Loucy (cell line): Measurements from ENCODE around the gene AGMAT.
A peak's percentile ranks its signal among the peaks of the same experiment; 100 is the strongest.

Experiments used
- H2AFZ ChIP-seq: fragments of 200-600 bp; sonication (generic); 2 replicates; pipeline ENCODE4 v1.6.0; 2016; ENCODE audit warnings: antibody characterized with exemption, mild to moderate bottlenecking, low read length, moderate library complexity
- H3F3A ChIP-seq: fragments of 200-600 bp; 2 replicates; pipeline ENCODE4 v1.6.0; 2016; ENCODE audit warnings: antibody characterized with exemption, low read depth, mild to moderate bottlenecking
- H3K27me3 ChIP-seq: fragments of 200-600 bp; sonication (generic); 2 replicates; pipeline ENCODE4 v1.6.1; 2014; ENCODE audit warnings: low read length, mild to moderate bottlenecking; ENCODE audit not compliant: insufficient read depth, poor library complexity, severe bottlenecking
- H3K36me3 ChIP-seq: fragments of 200-600 bp; sonication (generic); 2 replicates; pipeline ENCODE4 v1.6.1; 2016; ENCODE audit warnings: low read length; ENCODE audit not compliant: insufficient read depth
- H3K4me1 ChIP-seq: fragments of 200-600 bp; sonication (generic); 2 replicates; pipeline ENCODE4 v1.5.1; 2014; ENCODE audit warnings: low read length, mild to moderate bottlenecking; ENCODE audit not compliant: insufficient read depth, poor library complexity, severe bottlenecking
- H3K4me2 ChIP-seq: fragments of 200-600 bp; sonication (generic); 2 replicates; pipeline ENCODE4 v1.6.0; 2014; ENCODE audit warnings: antibody characterized with exemption, low read length, low read depth, mild to moderate bottlenecking; ENCODE audit not compliant: poor library complexity, severe bottlenecking
- H3K4me3 ChIP-seq: fragments of 200-600 bp; sonication (generic); 2 replicates; pipeline ENCODE4 v1.5.1; 2014; ENCODE audit warnings: low read length, mild to moderate bottlenecking, mixed read lengths; ENCODE audit not compliant: poor library complexity, severe bottlenecking
- H3K79me2 ChIP-seq: fragments of 200-600 bp; sonication (generic); 2 replicates; pipeline ENCODE4 v1.6.1; 2014; ENCODE audit warnings: low read length; ENCODE audit not compliant: insufficient read depth
- H3K9ac ChIP-seq: fragments of 200-600 bp; sonication (generic); 2 replicates; pipeline ENCODE4 v1.6.0; 2014; ENCODE audit warnings: mild to moderate bottlenecking, low read depth, low read length, moderate library complexity; ENCODE audit not compliant: poor library complexity, severe bottlenecking
- H3K9me2 ChIP-seq: fragments of 200-600 bp; sonication (generic); replicated peaks from 2 replicates; pipeline ENCODE4 v1.6.1; 2016; ENCODE audit warnings: low read depth, low read length, mixed read lengths
- H3K9me3 ChIP-seq: fragments of 200-600 bp; sonication (generic); 2 replicates; pipeline ENCODE4 v1.6.1; 2014; ENCODE audit warnings: mild to moderate bottlenecking, antibody characterized with exemption, low read length, low read depth; ENCODE audit not compliant: insufficient read depth
- H4K20me1 ChIP-seq: fragments of 200-600 bp; sonication (generic); 2 replicates; pipeline ENCODE4 v1.6.0; 2014; ENCODE audit warnings: antibody characterized with exemption, low read length, mild to moderate bottlenecking; ENCODE audit not compliant: insufficient read depth, poor library complexity, severe bottlenecking
- EZH2phosphoT487 ChIP-seq: fragments of 200-600 bp; IDR thresholded peaks from 2 replicates; pipeline ENCODE4 v1.6.1; 2018; ENCODE audit warnings: antibody characterized with exemption, mild to moderate bottlenecking, moderate library complexity, borderline replicate concordance
- TF ChIP-seq, protein P1 (sequence below): fragments of 200-600 bp; sonication (generic); conservative IDR thresholded peaks from 2 replicates; pipeline ENCODE4 v1.5.1; 2014; ENCODE audit warnings: mild to moderate bottlenecking, antibody characterized with exemption, low read length

AGMAT gene

DNA sequence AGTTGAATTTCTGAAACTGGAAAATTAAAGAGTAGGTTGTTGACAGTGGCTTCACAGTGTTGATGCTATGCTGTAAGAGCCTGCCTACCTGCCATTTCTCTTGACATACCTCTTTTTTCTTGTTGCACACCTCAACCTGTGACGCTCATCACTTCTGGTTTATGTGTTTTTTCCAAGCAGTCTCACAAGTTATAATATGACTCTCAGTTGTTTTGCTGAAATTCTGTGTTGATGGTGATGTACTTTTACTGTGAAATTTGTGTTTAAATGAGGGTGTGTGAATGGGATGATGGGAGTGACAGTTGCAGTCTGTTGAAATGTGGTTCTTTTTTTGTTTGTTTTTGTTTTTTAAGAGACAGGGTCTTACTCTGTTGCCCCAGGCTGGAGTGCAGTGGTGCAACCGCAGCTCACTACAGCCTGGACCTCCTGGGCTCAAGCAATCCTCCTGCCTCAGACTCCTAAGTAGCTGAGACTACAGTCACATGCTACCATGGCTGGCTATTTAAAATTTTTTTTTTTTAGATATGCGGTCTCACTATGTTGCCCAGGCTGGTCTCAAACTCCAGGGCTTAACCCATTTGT is 39.4 kb upstream of the AGMAT start:
- no peak overlapping the region for H2AFZ ChIP-seq
- no peak overlapping the region for H3K4me3 ChIP-seq
- H3K79me2 ChIP-seq, result peaks cover 71% of the 10 kb centered on the region
- no peaks in the 10 kb centered on the region for H3K9me2 ChIP-seq
- no peaks in the 10 kb centered on the region for H3K27me3 ChIP-seq
- H3K4me2 ChIP-seq, result peak overlapping the region; percentile 14
- no peaks in the 10 kb centered on the region for H3K9me3 ChIP-seq
- H3K36me3 ChIP-seq, result peaks cover 24% of the 10 kb centered on the region; the same call in 1 of the 2 replicates
- no peak for TF ChIP-seq EZH2phosphoT487
- TF ChIP-seq, protein P1, sequence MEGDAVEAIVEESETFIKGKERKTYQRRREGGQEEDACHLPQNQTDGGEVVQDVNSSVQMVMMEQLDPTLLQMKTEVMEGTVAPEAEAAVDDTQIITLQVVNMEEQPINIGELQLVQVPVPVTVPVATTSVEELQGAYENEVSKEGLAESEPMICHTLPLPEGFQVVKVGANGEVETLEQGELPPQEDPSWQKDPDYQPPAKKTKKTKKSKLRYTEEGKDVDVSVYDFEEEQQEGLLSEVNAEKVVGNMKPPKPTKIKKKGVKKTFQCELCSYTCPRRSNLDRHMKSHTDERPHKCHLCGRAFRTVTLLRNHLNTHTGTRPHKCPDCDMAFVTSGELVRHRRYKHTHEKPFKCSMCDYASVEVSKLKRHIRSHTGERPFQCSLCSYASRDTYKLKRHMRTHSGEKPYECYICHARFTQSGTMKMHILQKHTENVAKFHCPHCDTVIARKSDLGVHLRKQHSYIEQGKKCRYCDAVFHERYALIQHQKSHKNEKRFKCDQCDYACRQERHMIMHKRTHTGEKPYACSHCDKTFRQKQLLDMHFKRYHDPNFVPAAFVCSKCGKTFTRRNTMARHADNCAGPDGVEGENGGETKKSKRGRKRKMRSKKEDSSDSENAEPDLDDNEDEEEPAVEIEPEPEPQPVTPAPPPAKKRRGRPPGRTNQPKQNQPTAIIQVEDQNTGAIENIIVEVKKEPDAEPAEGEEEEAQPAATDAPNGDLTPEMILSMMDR, result no peak
- H3K9ac ChIP-seq, result no peak overlapping the region
- peaks cover 43% of the 10 kb centered on the region for H3K4me1 ChIP-seq
- H3F3A ChIP-seq, result no peaks in the 10 kb centered on the region
- H4K20me1 ChIP-seq, result peaks cover 26% of the 10 kb centered on the region

DNA sequence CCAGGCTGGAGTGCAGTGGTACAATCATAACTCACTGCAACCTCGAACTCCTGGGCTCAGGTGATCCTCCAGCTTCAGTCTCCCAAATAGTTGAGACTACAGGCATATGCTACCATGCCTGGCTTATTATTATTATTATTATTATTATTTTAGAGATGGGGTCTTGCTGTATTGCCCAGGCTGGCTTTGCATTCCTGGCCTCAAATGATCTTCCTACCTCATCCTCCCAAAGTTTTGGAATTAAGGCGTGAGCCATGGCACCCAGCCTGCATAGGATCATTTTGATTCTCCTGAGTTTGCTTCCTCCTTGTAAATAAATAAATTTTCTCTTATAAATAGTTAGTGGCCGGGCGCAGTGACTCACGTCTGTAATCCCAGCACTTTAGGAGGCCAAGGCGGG is 38.6 kb upstream of the AGMAT start:
- Histone ChIP-seq H3K9ac (no peak overlapping the region), H3K4me2 (no peak overlapping the region), H4K20me1 (peaks cover 29% of the 10 kb centered on the region), H3K79me2 (peaks cover 79% of the 10 kb centered on the region), H3K4me3 (no peak overlapping the region), H3K9me3 (no peaks in the 10 kb centered on the region), H3K9me2 (no peaks in the 10 kb centered on the region), H3F3A (no peaks in the 10 kb centered on the region), H3K4me1 (peaks cover 48% of the 10 kb centered on the region), H3K27me3 (no peaks in the 10 kb centered on the region), H2AFZ (no peak overlapping the region), H3K36me3 (peaks cover 18% of the 10 kb centered on the region; the same call in 1 of the 2 replicates)
- no peak for TF ChIP-seq EZH2phosphoT487
- TF ChIP-seq, protein P1, result no peak

DNA sequence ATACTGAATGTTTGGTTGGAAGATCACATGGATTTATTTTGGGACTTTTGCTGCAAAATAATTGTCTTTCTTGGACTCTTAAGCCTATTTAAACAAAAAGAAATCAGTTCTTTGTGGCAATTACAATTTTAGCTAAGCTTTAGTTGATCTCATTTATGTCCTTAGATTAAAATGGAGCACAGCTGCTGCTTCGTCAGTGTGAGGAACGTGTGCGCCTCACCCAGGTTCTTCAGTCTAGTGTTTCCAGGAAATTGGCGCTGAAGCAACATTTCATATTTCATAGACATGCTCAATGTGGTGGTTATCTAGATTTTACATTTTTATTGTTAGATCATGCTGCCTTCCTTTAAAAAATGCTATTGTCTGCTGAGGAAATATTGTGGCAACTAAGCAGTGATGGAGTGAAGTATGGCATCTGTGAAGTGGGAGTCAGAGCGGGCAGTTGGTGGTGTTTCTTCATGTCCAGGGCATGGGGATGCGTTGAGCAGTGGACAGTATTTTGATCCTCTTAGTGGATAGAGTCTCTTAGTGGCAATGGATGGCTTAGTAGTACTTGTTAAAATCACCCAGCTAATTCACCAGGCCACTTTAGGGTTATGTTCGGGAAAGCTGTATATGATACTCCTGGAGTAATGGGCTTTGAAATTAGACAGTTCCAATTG is 38.0 kb upstream of the AGMAT start:
- no peaks in the 10 kb centered on the region for H3F3A ChIP-seq
- H3K4me1 ChIP-seq, result peaks cover 52% of the 10 kb centered on the region

More for the DNA sequence above, 38.0 kb upstream of the AGMAT start:
- Histone ChIP-seq H3K4me2 (peak overlapping the region; percentile 97), H3K79me2 (peaks cover 84% of the 10 kb centered on the region), H3K4me3 (peak overlapping the region; percentile 28), H4K20me1 (peaks cover 35% of the 10 kb centered on the region), H3K27me3 (no peaks in the 10 kb centered on the region), H3K9me2 (no peaks in the 10 kb centered on the region), H3K36me3 (peaks cover 13% of the 10 kb centered on the region; the same call in 1 of the 2 replicates), H2AFZ (no peak overlapping the region), H3K9ac (peak overlapping the region; percentile 14), H3K9me3 (no peaks in the 10 kb centered on the region)
- TF ChIP-seq, protein P1, result 0 out of 2 replicates have a peak, but pooled peaks have one; percentile 9
- no peak for TF ChIP-seq EZH2phosphoT487
